Naive thymus-derived CD4-positive, alpha-beta T cell (primary cell): ENCODE data around the gene ATP1B2. TPM values are rescaled to one million over a fixed set of nuclear protein-coding genes. Genes with fewer than 3 reads are reported as not detected.
A peak's percentile ranks its signal among the peaks of the same experiment; 100 is the strongest.
"Not testable (repeated sequence)": the region's sequence is repeated elsewhere in the genome, so short reads cannot be mapped to it uniquely, and the experiment has no call there.

Experiments
- ATAC-seq: fragments of 150-1000 bp; cut with Tn5 transposase; 2 replicates; pipeline ENCODE4 v1.10.0; 2021; ENCODE audit warnings: mild to moderate bottlenecking, moderate library complexity
- CTCF ChIA-PET: fragments of 350-600 bp; sonication (Branson Sonifier 250); formaldehyde crosslinking; loops from one replicate; lab custom pipeline; 2021; ENCODE audit warnings: antibody characterized with exemption; lab: Charles Lee
- POLR2A ChIA-PET: fragments of 350-600 bp; sonication (Branson Sonifier 250); formaldehyde crosslinking; loops from one replicate; lab custom pipeline; 2021; ENCODE audit warnings: antibody characterized with exemption, inconsistent platforms; lab: Charles Lee
- DNase-seq, 9 donors: peaks; one replicate each; pipeline versions ENCODE4 v3.0.0 to v3.0.0-alpha.2; 2020 to 2022; ENCODE audit warnings: mixed read lengths in 1 of 9
- H3K27ac ChIP-seq: one replicate; pipeline ENCODE4 v1.7.0; 2013; ENCODE audit warnings: mild to moderate bottlenecking, low read depth, low read length, moderate library complexity
- H3K27me3 ChIP-seq, 2 donors: one replicate each; pipeline ENCODE4 v1.7.0; 2013; ENCODE audit warnings: low read length in 2 of 2, mild to moderate bottlenecking in 2 of 2, moderate library complexity in 2 of 2; ENCODE audit not compliant: control insufficient read depth in 2 of 2, insufficient read depth in 2 of 2
- H3K36me3 ChIP-seq, 3 experiments: 1 replicate in 2 of 3; 2 replicates in 1 of 3; pipeline ENCODE4 v1.7.0; 2013; ENCODE audit warnings: low read length in 3 of 3, mild to moderate bottlenecking in 3 of 3, moderate library complexity in 1 of 3; ENCODE audit not compliant: insufficient read depth in 3 of 3, control insufficient read depth in 2 of 3
- H3K4me1 ChIP-seq, 2 donors: one replicate each; pipeline ENCODE4 v1.7.0; 2013; ENCODE audit warnings: low read length in 2 of 2, mild to moderate bottlenecking in 2 of 2, moderate library complexity in 1 of 2; ENCODE audit not compliant: control insufficient read depth in 2 of 2, insufficient read depth in 2 of 2
- H3K4me3 ChIP-seq: 2 replicates; pipeline ENCODE4 v1.7.0; 2013; ENCODE audit warnings: mild to moderate bottlenecking, low read length
- H3K9me3 ChIP-seq, 3 experiments: 1 replicate in 2 of 3; 2 replicates in 1 of 3; pipeline ENCODE4 v1.7.0; 2013; ENCODE audit warnings: low read length in 3 of 3; ENCODE audit not compliant: control insufficient read depth in 2 of 3
- H3K27ac Mint-ChIP-seq, 9 donors: one replicate each; pipeline ENCODE4 v1.8.0; 2020 to 2022; ENCODE audit warnings: mixed read lengths in 9 of 9, mild to moderate bottlenecking in 8 of 9, moderate library complexity in 5 of 9, inconsistent platforms in 2 of 9
- H3K27me3 Mint-ChIP-seq, 5 donors: one replicate each; pipeline ENCODE4 v1.8.0; 2021 to 2022; ENCODE audit warnings: mixed read lengths in 5 of 5, mild to moderate bottlenecking in 1 of 5
- H3K36me3 Mint-ChIP-seq, 5 donors: one replicate each; pipeline ENCODE4 v1.8.0; 2020 to 2022; ENCODE audit warnings: mixed read lengths in 5 of 5, mild to moderate bottlenecking in 3 of 5, inconsistent platforms in 1 of 5
- H3K4me1 Mint-ChIP-seq, 7 donors: one replicate each; pipeline ENCODE4 v1.8.0; 2020 to 2022; ENCODE audit warnings: mixed read lengths in 7 of 7, mild to moderate bottlenecking in 3 of 7, inconsistent platforms in 1 of 7
- H3K4me3 Mint-ChIP-seq, 10 donors: one replicate each; pipeline ENCODE4 v1.8.0; 2020 to 2022; ENCODE audit warnings: mild to moderate bottlenecking in 10 of 10, mixed read lengths in 10 of 10, moderate library complexity in 6 of 10, inconsistent platforms in 2 of 10
- H3K9me3 Mint-ChIP-seq, 11 donors: one replicate each; pipeline ENCODE4 v1.8.0; 2020 to 2022; ENCODE audit warnings: mixed read lengths in 11 of 11, mild to moderate bottlenecking in 4 of 11, inconsistent platforms in 1 of 11, moderate library complexity in 1 of 11
- intact Hi-C, 2 donors: fragments of 100-400 bp; cut with micrococcal nuclease; formaldehyde crosslinking; loops; one replicate each; pipeline ENCODE4 v1.15.1; 2023
- polyA plus RNA-seq, 2 donors: library from polyadenylated mRNA; unstranded; fragments of 300-500 nt; fragmentation: Illumina TruSeq; gene quantifications; one replicate each; pipeline ENCODE4 v1.2.3, GENCODE V29; 2021
- total RNA-seq, 6 experiments: library from RNA in 5 of 6; stranded (reverse) in 5 of 6; gene quantifications; 1 replicate in 5 of 6; 2 replicates in 1 of 6; pipeline ENCODE4 v1.2.3 and lab custom pipeline; 2021 to 2026

The ATP1B2 gene
- total and polyA plus RNA-seq, 7 experiments from 2014 or later: 0.12 to 1.1 (median 0.29) TPM; not detected in 2

- Mint-ChIP-seq H3K27me3 (peaks cover 0 to 2% (median 0%) of the 10 kb centered on the region in 5 donors), H3K36me3 (peaks cover 0 to 3% (median 0%) of the 10 kb centered on the region in 5 donors), H3K4me3 (no peak overlapping the region), H3K4me1 (peaks cover 7 to 19% (median 16%) of the 10 kb centered on the region in 7 donors), H3K27ac (peak overlapping the region in 1 of 9 donors; percentile 45), H3K9me3 (no peaks in the 10 kb centered on the region)
- no peaks in the 10 kb centered on the region for H3K9me3 ChIP-seq
- H3K4me1 ChIP-seq: peaks cover 5% of the 10 kb centered on the region in 2 donors
- intact Hi-C loops: no loop called here
- ChIA-PET CTCF (interaction anchor here (0.7 kb wide), 1 partner anchor 63 kb away, joined by 9 read pairs; no protein-coding TSS in a partner anchor), POLR2A (no interaction called here)
- H3K4me3 ChIP-seq: no peak overlapping the region
- no peak overlapping the region for H3K27ac ChIP-seq
- DNase-seq: no peak
- peaks cover 0 to 3% (median 0%) of the 10 kb centered on the region in 3 experiments for H3K36me3 ChIP-seq
- no peaks in the 10 kb centered on the region for H3K27me3 ChIP-seq
- no peak for ATAC-seq
Observed at GRCh38 chr17:7623661-7624060, 27.1 kb upstream of the ATP1B2 start.

GRCh38 chr17:7625749-7626148 is 25.0 kb upstream of the ATP1B2 start:
- not testable (repeated sequence) for H3K4me3 ChIP-seq, H3K27me3 Mint-ChIP-seq
- H3K27ac Mint-ChIP-seq: peak overlapping the region in 2 of 9 donors; percentile 32 to 91

GRCh38 chr17:7626307-7626706 is 24.4 kb upstream of the ATP1B2 start:
- peaks cover 0 to 3% (median 0%) of the 10 kb centered on the region in 3 experiments for H3K36me3 ChIP-seq
- intact Hi-C loops: no loop called here
- H3K27me3 ChIP-seq: no peaks in the 10 kb centered on the region
- Mint-ChIP-seq H3K4me3 (peak overlapping the region; percentile 90 to 96 (median 94)), H3K36me3 (peaks cover 0 to 3% (median 0%) of the 10 kb centered on the region in 5 donors), H3K27ac (peak overlapping the region in 7 of 9 donors; percentile 41 to 91 (median 85)), H3K9me3 (no peaks in the 10 kb centered on the region), H3K27me3 (no peaks in the 10 kb centered on the region), H3K4me1 (peaks cover 7 to 19% (median 16%) of the 10 kb centered on the region in 7 donors)
- ChIA-PET CTCF (interaction anchor here (0.6 to 2.2 kb wide), 2 partner anchors 11 to 61 kb away, joined by 4 to 18 read pairs; partner anchors contain the start of genes TP53 and WRAP53), POLR2A (interaction anchor here (1.0 to 3.0 kb wide), 6 partner anchors 9 to 77 kb away, joined by 4 to 76 read pairs (median 9); partner anchors contain the start of genes FXR2, TP53 and WRAP53)
- peaks cover 5% of the 10 kb centered on the region in 2 donors for H3K4me1 ChIP-seq
- no peaks in the 10 kb centered on the region for H3K9me3 ChIP-seq
- no peak for DNase-seq
- H3K4me3 ChIP-seq: no peak overlapping the region
- peak; percentile 12 for ATAC-seq
- peak overlapping the region; percentile 93 for H3K27ac ChIP-seq

More at GRCh38 chr17:7625749-7626148, 25.0 kb upstream of the ATP1B2 start:
- H3K9me3 Mint-ChIP-seq, H3K27me3 ChIP-seq, intact Hi-C loops, H3K4me1 ChIP-seq, H3K9me3 ChIP-seq, H3K36me3 ChIP-seq, CTCF ChIA-PET, H3K27ac ChIP-seq, H3K36me3 Mint-ChIP-seq, DNase-seq, ATAC-seq: not testable (repeated sequence)
- Mint-ChIP-seq H3K4me1 (peaks cover 7 to 19% (median 16%) of the 10 kb centered on the region in 7 donors), H3K4me3 (peak overlapping the region in 2 of 10 donors; percentile 94 to 95)
- POLR2A ChIA-PET: interaction anchor here (0.6 to 3.0 kb wide), 4 partner anchors 9 to 569 kb away, joined by 3 to 76 read pairs (median 9); partner anchors contain the start of genes TP53 and WRAP53

- intact Hi-C loops: loop anchor here (1.0 kb wide), 3 partner anchors 12 to 61 kb away; partner anchors contain the start of genes ATP1B2 (in 2 of the 2) and WRAP53 (in 2 of the 2)
- H3K27ac Mint-ChIP-seq: peak overlapping the region; percentile 75 to 95 (median 87)
- ChIA-PET CTCF (interaction anchor here (0.6 to 2.2 kb wide), 4 partner anchors 8 to 61 kb away, joined by 3 to 18 read pairs (median 4); partner anchors contain the start of genes TP53 and WRAP53), POLR2A (interaction anchor here (0.7 to 3.0 kb wide), 10 partner anchors 8 to 143 kb away, joined by 3 to 76 read pairs (median 5); partner anchors contain the start of genes ATP1B2, FXR2, POLR2A and TP53)
- Histone ChIP-seq H3K9me3 (no peaks in the 10 kb centered on the region), H3K4me1 (peaks cover 5% of the 10 kb centered on the region in 2 donors), H3K4me3 (peak overlapping the region; percentile 79), H3K27me3 (no peaks in the 10 kb centered on the region), H3K36me3 (peaks cover 0 to 3% (median 0%) of the 10 kb centered on the region in 3 experiments), H3K27ac (peak overlapping the region; percentile 93)
- H3K36me3 Mint-ChIP-seq: peaks cover 0 to 3% (median 0%) of the 10 kb centered on the region in 5 donors
- H3K4me1 Mint-ChIP-seq: peaks cover 7 to 19% (median 16%) of the 10 kb centered on the region in 7 donors
- DNase-seq: no peak
- no peak for ATAC-seq
- H3K27me3 Mint-ChIP-seq: no peaks in the 10 kb centered on the region
- H3K4me3 Mint-ChIP-seq: peak overlapping the region; percentile 90 to 96 (median 94)
- H3K9me3 Mint-ChIP-seq: no peaks in the 10 kb centered on the region
Observed at GRCh38 chr17:7626956-7627249, 23.8 kb upstream of the ATP1B2 start.

- intact Hi-C loops: loop anchor here (1.0 kb wide), 3 partner anchors 12 to 61 kb away; partner anchors contain the start of genes ATP1B2 (in 2 of the 2) and WRAP53 (in 2 of the 2)
- H3K36me3 Mint-ChIP-seq: peaks cover 0 to 3% (median 0%) of the 10 kb centered on the region in 5 donors
- peak within 1 kb of the TSS; percentile 90 to 96 (median 94) for H3K4me3 Mint-ChIP-seq
- DNase-seq: peak; percentile 47 to 87 (median 72)
- H3K27ac Mint-ChIP-seq: peak within 1 kb of the TSS; percentile 75 to 95 (median 87)
- ChIA-PET POLR2A (interaction anchor here (0.7 to 3.0 kb wide), 20 partner anchors 7 to 255 kb away, joined by 3 to 76 read pairs (median 4); partner anchors contain the start of genes ATP1B2, FXR2, MPDU1 and POLR2A), CTCF (interaction anchor here (0.6 to 2.2 kb wide), 9 partner anchors 8 to 576 kb away, joined by 3 to 18 read pairs (median 3); partner anchors contain the start of genes FXR2, SOX15, TP53 and WRAP53)
- Histone ChIP-seq H3K27me3 (no peaks in the 10 kb centered on the region), H3K27ac (peak within 1 kb of the TSS; percentile 93), H3K9me3 (no peaks in the 10 kb centered on the region), H3K4me1 (peaks cover 5% of the 10 kb centered on the region in 2 donors), H3K36me3 (peaks cover 0 to 3% (median 0%) of the 10 kb centered on the region in 3 experiments), H3K4me3 (peak within 1 kb of the TSS; percentile 79)
- no peaks in the 10 kb centered on the region for H3K9me3 Mint-ChIP-seq
- peaks cover 7 to 19% (median 17%) of the 10 kb centered on the region in 7 donors for H3K4me1 Mint-ChIP-seq
- no peaks in the 10 kb centered on the region for H3K27me3 Mint-ChIP-seq
- peak; percentile 97 for ATAC-seq
Observed at GRCh38 chr17:7627250-7628121, 23.2 kb upstream of the ATP1B2 start, which contains the start of gene SAT2. Gene SAT2, minus strand, starts transcription at chr17:7627821. Its CDS starts 186 bp downstream, at chr17:7627635.
